DOHH2 (cell line): ENCODE data around the gene PTGIS.

Experiments
- CTCF ChIP-seq: fragments of 200-600 bp; sonication (generic); IDR thresholded peaks from one replicate; pipeline ENCODE4 v1.5.1; 2014; ENCODE audit warnings: antibody characterized with exemption, mild to moderate bottlenecking, low read depth, low read length; ENCODE audit not compliant: poor library complexity, severe bottlenecking
- EZH2phosphoT487 ChIP-seq: fragments of 200-600 bp; sonication (generic); IDR thresholded peaks from 2 replicates; pipeline ENCODE4 v1.6.1; 2017; ENCODE audit warnings: borderline replicate concordance, mild to moderate bottlenecking, antibody characterized with exemption, low read length, moderate library complexity, mixed read lengths

DNA sequence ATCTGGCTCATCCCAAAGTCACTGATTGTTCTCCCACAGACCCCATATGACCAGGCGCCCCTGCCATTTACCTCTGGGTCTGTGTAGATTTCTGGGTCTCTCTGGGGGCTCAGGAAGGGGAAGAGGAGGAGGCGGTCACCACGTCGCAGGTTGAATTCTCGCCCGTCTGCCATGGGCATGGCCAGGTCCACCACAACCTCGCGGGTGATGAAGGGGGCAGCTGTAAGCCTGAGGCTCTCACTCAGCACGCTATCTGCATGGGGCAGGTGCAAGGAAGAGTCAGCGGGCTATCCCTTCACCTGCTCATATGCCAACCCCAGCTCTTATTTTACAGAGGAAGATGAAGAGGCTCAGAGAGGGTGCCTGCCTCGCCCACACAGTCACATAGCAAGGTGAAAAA, 54.9 kb downstream of the PTGIS start:
- TF ChIP-seq CTCF (no peak), EZH2phosphoT487 (no peak)
